Spinal cord (tissue), 10 donors: Measurements from ENCODE around the gene ENOX1. TPM values are rescaled to one million over a fixed set of nuclear protein-coding genes. Genes with fewer than 3 reads are reported as not detected.

Experiments used
- DNase-seq, 6 donors: peaks; one replicate each; pipeline versions ENCODE4 v3.0.0 to v3.0.0-alpha.2; 2013 to 2015; ENCODE audit warnings: low spot score in 6 of 6, low read depth in 4 of 6
- H3K27ac ChIP-seq: one replicate; pipeline ENCODE4 v1.5.1; 2013; ENCODE audit warnings: low read depth, low read length, control low read depth
- H3K27me3 ChIP-seq: one replicate; pipeline ENCODE4 v1.6.1; 2013; ENCODE audit warnings: low read length; ENCODE audit not compliant: control insufficient read depth, insufficient read depth
- H3K36me3 ChIP-seq: one replicate; pipeline ENCODE4 v1.6.1; 2013; ENCODE audit warnings: low read length; ENCODE audit not compliant: control insufficient read depth, insufficient read depth
- H3K4me1 ChIP-seq: one replicate; pipeline ENCODE4 v1.6.1; 2013; ENCODE audit warnings: low read length; ENCODE audit not compliant: control insufficient read depth, insufficient read depth
- H3K4me3 ChIP-seq: one replicate; pipeline ENCODE4 v1.5.1; 2013; ENCODE audit warnings: low read depth, low read length, control low read depth
- H3K9me3 ChIP-seq: one replicate; pipeline ENCODE4 v1.6.1; 2013; ENCODE audit warnings: low read length; ENCODE audit not compliant: control insufficient read depth, insufficient read depth
- WGBS: methylation state at CpG from one replicate; pipeline ENCODE4 v1.1.5; 2013; ENCODE audit warnings: missing lambda C conversion rate; ENCODE audit not compliant: insufficient coverage; 5-methylcytosine and 5-hydroxymethylcytosine counted together
- polyA plus RNA-seq, 2 donors: library from polyadenylated mRNA; unstranded; fragments of 120-200 nt; gene quantifications; one replicate each; pipeline ENCODE4 v1.2.1, GENCODE V29; 2013; ENCODE audit not compliant: insufficient read length in 2 of 2
- total RNA-seq, 2 donors: library from RNA; depleted of rRNA in 1 of 2; stranded (reverse); fragments of 120-200 nt in 1 of 2; fragments of >200 nt in 1 of 2; gene quantifications; one replicate each; pipeline versions ENCODE4 v1.2.3 to v1.2.4, GENCODE V29; 2013 to 2014
- donor health status: healthy.

ENOX1 gene
- total and polyA plus RNA-seq, 4 donors = 17.9 to 20.5 (median 19.2) TPM

DNA sequence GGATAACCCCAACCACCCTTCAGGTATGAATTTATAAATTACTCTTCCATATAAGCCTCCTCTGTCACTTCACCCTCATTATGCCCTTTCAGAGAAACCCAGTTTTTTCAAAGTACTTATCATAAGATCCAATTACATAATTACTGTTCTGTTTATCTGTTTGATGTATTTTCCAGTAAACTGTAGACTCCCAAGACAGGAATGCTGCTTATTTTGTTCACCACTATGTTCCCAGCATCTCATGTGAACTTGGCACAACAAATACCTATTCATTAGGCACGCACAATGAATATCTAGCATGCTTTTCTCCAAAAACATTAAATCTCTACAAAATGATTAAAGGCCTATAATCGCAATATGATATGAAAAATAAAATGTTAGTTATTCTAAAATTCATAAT, 13.2 kb downstream of the ENOX1 start:
- Histone ChIP-seq H3K36me3 (no peaks in the 10 kb centered on the region), H3K4me1 (peaks cover 4% of the 10 kb centered on the region), H3K9me3 (no peaks in the 10 kb centered on the region), H3K27me3 (no peaks in the 10 kb centered on the region), H3K27ac (no peak overlapping the region), H3K4me3 (no peak overlapping the region)
- no peak for DNase-seq
- WGBS = no CpG with 5 or more reads among the region's 2 CpGs

DNA sequence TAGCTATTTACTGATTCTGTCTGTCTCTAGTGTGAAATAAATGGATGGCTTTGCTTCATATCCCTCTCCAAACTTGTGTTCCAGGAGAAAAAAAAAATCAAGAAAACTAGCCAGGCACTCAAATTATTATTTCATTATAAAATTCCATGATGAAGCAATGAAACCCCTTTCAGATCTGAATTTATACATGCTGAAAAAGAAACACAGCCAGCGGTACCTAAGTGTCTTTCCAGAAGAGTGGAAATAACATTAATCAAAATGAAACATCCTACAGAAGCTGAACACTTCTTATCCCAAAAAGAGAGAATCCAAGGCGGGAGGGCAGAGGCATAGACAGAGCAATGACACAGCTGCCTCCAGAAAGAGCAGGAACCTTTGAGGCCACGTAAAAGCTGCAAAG, 15.9 kb downstream of the ENOX1 start:
- H3K4me3 ChIP-seq = no peak overlapping the region

DNA sequence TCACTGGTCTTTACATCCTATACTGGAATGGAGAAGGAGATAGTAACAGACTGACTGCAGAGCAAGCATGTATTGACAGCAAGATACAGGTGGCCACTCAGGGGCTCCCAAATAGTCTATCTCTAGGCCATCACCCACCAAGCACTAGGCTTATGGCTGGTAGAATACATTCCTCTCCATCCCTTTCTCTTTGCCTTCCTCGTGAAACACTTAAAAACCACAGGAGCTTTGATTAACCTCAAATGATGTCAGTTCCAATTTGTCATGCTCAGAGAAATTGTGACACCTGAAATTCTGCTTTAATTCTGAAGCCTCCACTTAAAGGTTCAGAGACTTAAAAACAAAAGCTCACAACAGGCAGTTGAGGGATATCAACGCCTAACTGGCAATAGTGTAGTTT, 17.2 kb downstream of the ENOX1 start:
- H3K4me3 ChIP-seq = no peak overlapping the region
- WGBS = 86% methylated on average over 1 of the region's 2 CpGs
- H3K9me3 ChIP-seq = no peaks in the 10 kb centered on the region
- no peaks in the 10 kb centered on the region for H3K36me3 ChIP-seq
- H3K27ac ChIP-seq = no peak overlapping the region
- peaks cover 6% of the 10 kb centered on the region for H3K4me1 ChIP-seq
- H3K27me3 ChIP-seq = no peaks in the 10 kb centered on the region
- no peak for DNase-seq

More for the DNA sequence above, 15.9 kb downstream of the ENOX1 start:
- DNase-seq = no peak
- H3K27ac ChIP-seq = no peak overlapping the region
- peaks cover 6% of the 10 kb centered on the region for H3K4me1 ChIP-seq
- H3K27me3 ChIP-seq = no peaks in the 10 kb centered on the region
- 67% methylated on average over 1 of the region's 3 CpGs for WGBS
- no peaks in the 10 kb centered on the region for H3K9me3 ChIP-seq
- H3K36me3 ChIP-seq = no peaks in the 10 kb centered on the region

DNA sequence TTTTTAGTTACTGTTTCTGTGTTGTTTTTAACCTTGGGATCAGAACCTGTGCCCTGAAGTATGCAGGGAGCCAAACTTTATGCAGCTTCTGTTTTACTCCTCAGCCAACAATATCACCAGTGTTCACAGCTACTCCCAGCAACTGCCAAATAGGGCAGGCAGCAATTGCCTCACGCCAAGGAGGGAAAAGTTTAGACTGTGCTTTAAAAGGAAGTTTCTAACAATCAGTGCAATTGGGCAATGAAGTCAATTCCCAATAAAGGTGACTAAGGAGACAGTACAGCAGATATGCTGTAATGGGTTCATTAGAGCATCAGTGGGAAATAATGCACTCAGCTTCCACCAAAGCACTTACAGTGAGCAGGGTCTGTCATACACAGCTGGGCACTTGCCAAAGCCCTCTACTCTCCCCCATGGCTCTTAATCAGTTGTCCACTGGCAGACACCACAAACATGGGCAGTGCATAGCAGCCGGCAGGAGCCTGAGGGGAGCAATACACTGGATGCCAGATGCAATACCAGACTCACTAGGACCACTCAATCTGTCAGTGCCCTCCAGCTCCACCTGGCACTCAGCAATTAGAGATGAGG, 19.3 kb downstream of the ENOX1 start:
- 0% methylated on average over 1 of the region's 2 CpGs for WGBS
- Histone ChIP-seq H3K9me3 (no peaks in the 10 kb centered on the region), H3K4me1 (peaks cover 6% of the 10 kb centered on the region), H3K36me3 (no peaks in the 10 kb centered on the region), H3K4me3 (no peak overlapping the region), H3K27ac (peak overlapping the region; percentile 44), H3K27me3 (no peaks in the 10 kb centered on the region)
- peak in 4 of 6 donors; percentile 58 to 91 (median 70) for DNase-seq

DNA sequence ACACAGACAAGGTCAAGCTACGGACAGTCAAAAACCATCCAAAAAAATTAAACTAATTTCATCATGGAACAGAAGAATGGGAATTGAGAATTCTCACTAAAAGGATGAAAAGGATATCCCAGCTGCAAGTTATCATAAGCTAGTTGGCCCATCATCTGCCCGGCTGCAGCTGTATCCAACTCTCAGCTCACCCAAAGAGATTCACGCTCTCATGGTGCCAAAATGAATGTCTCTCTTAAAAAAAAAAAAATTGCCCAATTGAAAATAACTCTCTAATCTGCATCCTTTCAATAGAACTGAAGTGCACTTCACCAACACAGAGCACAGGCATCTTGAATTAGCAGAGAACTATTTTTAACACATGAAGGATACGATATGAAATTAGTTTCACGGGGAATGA, 20.0 kb downstream of the ENOX1 start:
- whole genome bisulfite sequencing = 67% methylated on average over 1 of the region's 5 CpGs
- Histone ChIP-seq H3K36me3 (no peaks in the 10 kb centered on the region), H3K27me3 (no peaks in the 10 kb centered on the region), H3K4me1 (peaks cover 6% of the 10 kb centered on the region), H3K9me3 (no peaks in the 10 kb centered on the region), H3K4me3 (no peak overlapping the region), H3K27ac (no peak overlapping the region)
- peak in 2 of 6 donors; percentile 45 to 57 for DNase-seq

DNA sequence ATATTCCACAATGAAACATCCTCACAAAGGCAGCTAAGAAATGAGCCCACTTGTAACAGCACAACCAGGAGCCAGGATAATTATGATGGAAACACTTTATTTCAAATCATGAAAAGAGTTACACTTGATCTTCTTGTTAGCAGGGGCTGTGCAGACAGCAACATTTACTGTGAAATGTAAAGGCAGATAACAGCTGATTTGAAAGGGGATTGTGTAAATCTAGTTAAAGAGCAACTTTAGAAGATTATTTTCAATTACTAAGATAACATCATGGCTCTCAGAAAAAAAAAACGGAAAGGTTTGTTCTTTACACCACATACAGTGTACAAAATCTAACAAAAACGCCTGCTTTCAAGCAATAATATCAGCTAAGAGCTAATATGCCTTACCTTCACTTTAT, 22.4 kb downstream of the ENOX1 start:
- no peak overlapping the region for H3K4me3 ChIP-seq
- H3K4me1 ChIP-seq = peaks cover 6% of the 10 kb centered on the region
- no peaks in the 10 kb centered on the region for H3K9me3 ChIP-seq
- no peak for DNase-seq
- H3K36me3 ChIP-seq = no peaks in the 10 kb centered on the region
- WGBS = 66% methylated on average over 2 of the region's 2 CpGs
- H3K27me3 ChIP-seq = no peaks in the 10 kb centered on the region
- H3K27ac ChIP-seq = no peak overlapping the region

DNA sequence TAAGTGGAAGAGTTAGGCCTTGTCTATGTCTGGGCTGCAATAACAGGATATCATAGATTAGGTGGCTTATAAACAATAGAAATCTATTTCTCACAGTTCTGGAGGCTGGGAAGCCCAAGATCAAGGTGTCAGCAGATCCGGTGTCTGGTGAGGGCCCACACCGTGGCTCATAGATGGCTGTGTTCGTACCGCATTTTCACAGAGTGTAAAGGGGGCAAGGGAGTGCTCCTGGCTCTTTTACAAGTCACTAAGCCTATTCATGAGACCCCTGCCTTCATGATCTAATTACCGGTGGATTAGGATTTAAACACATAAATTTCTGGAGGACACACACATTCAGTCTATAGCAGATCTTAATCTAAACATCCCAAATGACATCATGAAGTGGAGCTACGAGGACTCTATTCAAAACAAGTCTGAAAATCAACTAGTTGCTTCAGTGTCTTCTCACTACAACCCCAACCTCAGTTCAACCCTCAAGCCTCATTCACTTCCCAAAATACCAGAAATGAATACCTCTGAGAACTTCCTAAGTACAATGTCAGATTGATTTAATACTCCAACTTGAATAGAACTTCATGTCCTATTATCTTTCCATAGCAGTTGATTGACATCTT, 23.5 kb downstream of the ENOX1 start:
- peaks cover 6% of the 10 kb centered on the region for H3K4me1 ChIP-seq
- no peaks in the 10 kb centered on the region for H3K27me3 ChIP-seq
- WGBS = 97% methylated on average over 6 of the region's 6 CpGs
- no peaks in the 10 kb centered on the region for H3K36me3 ChIP-seq
- H3K9me3 ChIP-seq = no peaks in the 10 kb centered on the region
- H3K4me3 ChIP-seq = no peak overlapping the region
- H3K27ac ChIP-seq = no peak overlapping the region
- no peak for DNase-seq

DNA sequence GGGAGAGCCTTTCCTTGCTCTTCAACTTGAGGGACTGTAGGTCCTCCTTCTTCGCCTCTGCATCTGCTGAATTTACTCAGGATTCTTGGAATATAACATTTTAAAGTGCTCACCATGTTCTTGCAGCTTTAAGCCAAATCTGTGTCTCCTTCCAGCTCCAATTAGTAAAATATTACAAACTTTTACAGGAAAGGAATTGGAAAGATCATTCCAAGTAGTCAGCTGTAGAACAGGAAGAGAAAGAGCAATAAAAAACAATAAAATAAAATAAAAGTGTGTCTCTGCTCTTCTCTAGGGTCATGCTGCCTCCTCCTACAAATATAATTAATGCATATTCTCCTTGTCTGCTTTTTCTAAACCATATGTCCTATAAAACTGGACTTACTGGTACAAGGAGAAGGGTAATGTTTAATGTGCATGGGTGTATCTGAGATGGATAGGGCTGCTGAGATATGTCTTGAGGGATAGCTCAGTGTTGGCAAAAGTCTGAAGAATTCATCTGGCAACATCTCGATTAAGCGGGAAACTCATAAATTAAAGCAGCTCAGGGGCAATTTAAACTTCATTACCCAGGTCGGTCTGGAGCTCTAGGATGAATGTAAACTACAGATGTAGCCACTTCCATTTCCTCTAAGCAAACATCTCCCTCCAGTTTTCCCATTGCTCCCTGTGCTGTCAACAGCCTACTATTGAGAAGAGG, 25.0 kb downstream of the ENOX1 start:
- no peak overlapping the region for H3K27ac ChIP-seq
- H3K36me3 ChIP-seq = no peaks in the 10 kb centered on the region
- H3K4me1 ChIP-seq = no peaks in the 10 kb centered on the region
- no peaks in the 10 kb centered on the region for H3K27me3 ChIP-seq
- no peak for DNase-seq
- H3K9me3 ChIP-seq = no peaks in the 10 kb centered on the region
- no peak overlapping the region for H3K4me3 ChIP-seq
- no CpG with 5 or more reads among the region's 4 CpGs for WGBS

DNA sequence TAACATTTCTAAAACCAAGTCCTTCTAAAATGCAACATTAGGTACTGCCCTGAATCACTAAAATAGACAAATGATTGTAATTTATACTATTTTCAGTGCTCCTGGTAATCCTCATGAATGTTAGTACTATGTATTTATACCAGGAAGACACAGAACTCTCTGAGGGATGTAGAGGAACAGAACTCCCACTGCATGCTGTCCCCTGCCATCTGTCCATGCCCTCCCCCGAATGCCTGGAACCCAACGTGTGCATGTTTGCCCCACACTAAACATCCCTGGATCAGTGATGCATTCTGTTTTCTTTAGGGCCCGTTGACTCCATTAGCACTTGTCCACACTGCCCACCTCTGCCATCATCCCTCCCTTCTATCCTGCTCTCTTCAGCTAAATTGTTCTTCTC, 26.5 kb downstream of the ENOX1 start:
- 68% methylated on average over 3 of the region's 3 CpGs for WGBS
- Histone ChIP-seq H3K27me3 (no peaks in the 10 kb centered on the region), H3K36me3 (no peaks in the 10 kb centered on the region), H3K4me3 (no peak overlapping the region), H3K9me3 (no peaks in the 10 kb centered on the region), H3K27ac (no peak overlapping the region), H3K4me1 (no peaks in the 10 kb centered on the region)
- DNase-seq = no peak

DNA sequence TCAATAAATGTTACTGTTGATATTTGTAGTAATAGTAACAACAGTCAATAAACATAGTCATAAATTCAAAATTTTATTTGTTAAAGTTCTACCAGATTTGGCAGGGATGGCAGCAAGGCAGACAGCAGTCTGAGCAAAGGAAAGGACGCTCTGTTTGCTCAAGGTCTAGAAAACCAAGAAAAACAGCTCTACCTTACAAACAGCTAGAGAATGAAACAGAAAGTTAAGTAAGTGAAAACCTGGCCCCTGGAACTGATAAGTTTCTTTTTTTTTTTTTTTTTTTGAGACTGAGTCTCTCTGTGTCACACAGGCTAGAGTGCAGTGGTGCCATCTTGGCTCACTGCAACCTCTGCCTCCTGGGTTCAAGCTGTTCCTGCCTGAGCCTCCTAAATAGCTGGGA, 27.9 kb downstream of the ENOX1 start:
- Histone ChIP-seq H3K4me1 (no peaks in the 10 kb centered on the region), H3K4me3 (no peak overlapping the region), H3K27ac (no peak overlapping the region), H3K27me3 (no peaks in the 10 kb centered on the region), H3K36me3 (no peaks in the 10 kb centered on the region), H3K9me3 (no peaks in the 10 kb centered on the region)
- no peak for DNase-seq
- whole genome bisulfite sequencing = no CpG with 5 or more reads among the region's 1 CpG
